Liver (tissue), 9 donors: ENCODE measurements around the gene TXK. TPM values are rescaled to one million over a fixed set of nuclear protein-coding genes. Genes with fewer than 3 reads are reported as not detected.

Experiments
- DNase-seq: peaks from one replicate; pipeline ENCODE4 v3.0.0-alpha.2; 2017; ENCODE audit warnings: low spot score
- H3K27ac ChIP-seq, 2 donors: one replicate each; pipeline ENCODE4 v1.7.0; 2013; ENCODE audit warnings: inconsistent platforms in 2 of 2, low read length in 2 of 2, control low read depth in 1 of 2, low read depth in 1 of 2, mild to moderate bottlenecking in 1 of 2
- H3K27me3 ChIP-seq, 4 donors: one replicate each; pipeline versions ENCODE4 v1.6.1 to v1.7.0; 2013; ENCODE audit warnings: low read length in 3 of 4, inconsistent platforms in 1 of 4, mild to moderate bottlenecking in 1 of 4, moderate library complexity in 1 of 4; ENCODE audit not compliant: control insufficient read depth in 4 of 4, insufficient read depth in 4 of 4
- H3K36me3 ChIP-seq, 4 donors: one replicate each; pipeline versions ENCODE4 v1.6.1 to v1.7.0; 2013; ENCODE audit warnings: low read length in 3 of 4, mild to moderate bottlenecking in 3 of 4, low read depth in 1 of 4, moderate library complexity in 1 of 4; ENCODE audit not compliant: control insufficient read depth in 4 of 4, insufficient read depth in 3 of 4
- H3K4me1 ChIP-seq, 4 donors: one replicate each; pipeline versions ENCODE4 v1.6.1 to v1.7.0; 2013; ENCODE audit warnings: low read length in 3 of 4, mild to moderate bottlenecking in 3 of 4, moderate library complexity in 1 of 4; ENCODE audit not compliant: control insufficient read depth in 4 of 4, insufficient read depth in 4 of 4
- H3K4me3 ChIP-seq, 3 donors: one replicate each; pipeline versions ENCODE4 v1.6.1 to v1.7.0; 2013; ENCODE audit warnings: low read length in 3 of 3, control low read depth in 1 of 3, low read depth in 1 of 3, mild to moderate bottlenecking in 1 of 3
- H3K9ac ChIP-seq, 2 donors: one replicate each; pipeline ENCODE4 v1.7.0; 2013; ENCODE audit warnings: low read length in 2 of 2, mild to moderate bottlenecking in 2 of 2, moderate library complexity in 2 of 2, control low read depth in 1 of 2, low read depth in 1 of 2
- H3K9me3 ChIP-seq, 4 donors: one replicate each; pipeline versions ENCODE4 v1.6.1 to v1.7.0; 2013; ENCODE audit warnings: low read length in 3 of 4; ENCODE audit not compliant: control insufficient read depth in 4 of 4
- ATF3 ChIP-seq: IDR thresholded peaks from 2 replicates; pipeline ENCODE4 v1.6.1; 2016; ENCODE audit warnings: antibody characterized with exemption
- CTCF ChIP-seq: fragments of 150-350 bp; IDR thresholded peaks from 2 replicates; pipeline ENCODE4 v1.5.1; 2017; ENCODE audit warnings: improper control_type of control experiment, low read depth, low read length; ENCODE audit not compliant: missing input control
- FOXA2 ChIP-seq: IDR thresholded peaks from 2 replicates; pipeline ENCODE4 v1.6.1; 2016; ENCODE audit warnings: antibody characterized with exemption
- HNF4A ChIP-seq, 2 donors: conservative IDR thresholded peaks; 2 replicates each; pipeline ENCODE4 v1.6.1; 2016; ENCODE audit warnings: antibody characterized with exemption in 2 of 2, mild to moderate bottlenecking in 2 of 2
- HNF4G ChIP-seq: IDR thresholded peaks from 2 replicates; pipeline ENCODE4 v1.6.1; 2016; ENCODE audit warnings: antibody characterized with exemption
- JUND ChIP-seq, 2 donors: IDR thresholded peaks; 2 replicates each; pipeline ENCODE4 v1.6.1; 2016; ENCODE audit warnings: antibody characterized with exemption in 2 of 2
- MAX ChIP-seq: IDR thresholded peaks from 2 replicates; pipeline ENCODE4 v1.6.1; 2016; ENCODE audit warnings: antibody characterized with exemption
- RAD21 ChIP-seq, 2 donors: IDR thresholded peaks; 2 replicates each; pipeline ENCODE4 v1.6.1; 2016; ENCODE audit warnings: antibody characterized with exemption in 2 of 2, mild to moderate bottlenecking in 2 of 2
- REST ChIP-seq: IDR thresholded peaks from 2 replicates; pipeline ENCODE4 v1.6.1; 2016; ENCODE audit warnings: antibody characterized with exemption, mild to moderate bottlenecking
- SP1 ChIP-seq: IDR thresholded peaks from 2 replicates; pipeline ENCODE4 v1.6.1; 2018; ENCODE audit warnings: antibody characterized with exemption, mild to moderate bottlenecking
- TAF1 ChIP-seq: conservative IDR thresholded peaks from 2 replicates; pipeline ENCODE4 v1.6.1; 2016; ENCODE audit warnings: antibody characterized with exemption, mild to moderate bottlenecking
- YY1 ChIP-seq: IDR thresholded peaks from 2 replicates; pipeline ENCODE4 v1.6.1; 2016; ENCODE audit warnings: antibody characterized with exemption, mild to moderate bottlenecking
- WGBS: extraction: QIAGEN DNeasy Blood & Tissue Kit; methylation state at CpG from one replicate; pipeline ENCODE4 v1.1.7; 2013; 5-methylcytosine and 5-hydroxymethylcytosine counted together
- polyA plus RNA-seq, 2 donors: library from polyadenylated mRNA; stranded (reverse) in 1 of 2; unstranded in 1 of 2; fragments of 200-250 nt in 1 of 2; fragments of >200 nt in 1 of 2; fragmentation: Nextera tagmentation in 1 of 2; extraction: Ambion mirVana in 1 of 2; gene quantifications; one replicate each; pipeline versions ENCODE4 v1.2.1 to v1.2.3, GENCODE V29; 2013 to 2015
- total RNA-seq, 2 donors: library from RNA; depleted of rRNA; stranded (reverse); fragments of >200 nt; gene quantifications; one replicate each; pipeline ENCODE4 v1.2.3, GENCODE V29; 2014
- donor health status: healthy.
- donor health status: healthy.
- donor health status: healthy.
- donor health status: healthy.
- donor health status: healthy.

TXK gene
- total and polyA plus RNA-seq, 4 donors = 0.43 to 4.9 (median 1.4) TPM

- peaks cover 4 to 25% (median 21%) of the 10 kb centered on the region in 4 donors for H3K36me3 ChIP-seq
- no peak overlapping the region for H3K27ac ChIP-seq
- no peak overlapping the region for H3K4me3 ChIP-seq
- H3K9me3 ChIP-seq = no peaks in the 10 kb centered on the region
- WGBS = 78% methylated on average over 3 of the region's 3 CpGs
- no peak overlapping the region for H3K9ac ChIP-seq
- TF ChIP-seq CTCF (no peak), SP1 (no peak), FOXA2 (no peak), HNF4A (conservative IDR thresholded peaks at IDR 0.05) (no peak), HNF4G (no peak), TAF1 (no peak), YY1 (no peak)
- H3K27me3 ChIP-seq = no peaks in the 10 kb centered on the region
- no peaks in the 10 kb centered on the region for H3K4me1 ChIP-seq
- no peak for DNase-seq
Measured at GRCh38 chr4:48138936-48139335, 4.9 kb upstream of the TXK start.

- Histone ChIP-seq H3K36me3 (peaks cover 2 to 25% (median 21%) of the 10 kb centered on the region in 4 donors), H3K27ac (no peak overlapping the region), H3K9ac (no peak overlapping the region), H3K4me1 (no peaks in the 10 kb centered on the region), H3K9me3 (no peaks in the 10 kb centered on the region), H3K4me3 (no peak overlapping the region), H3K27me3 (no peaks in the 10 kb centered on the region)
- TF ChIP-seq FOXA2 (no peak), JUND (IDR thresholded peaks at IDR 0.05) (no peak), RAD21 (IDR thresholded peaks at IDR 0.05) (no peak), REST (no peak), ATF3 (no peak), SP1 (no peak), YY1 (no peak), CTCF (no peak), HNF4A (conservative IDR thresholded peaks at IDR 0.05) (no peak), TAF1 (no peak), MAX (no peak)
- 96% methylated on average over 7 of the region's 7 CpGs for WGBS
- DNase-seq = no peak
Measured at GRCh38 chr4:48138511-48138910, 4.5 kb upstream of the TXK start.
